ENCODE measurements around the gene LRRC59. TPM values are rescaled to one million over a fixed set of nuclear protein-coding genes. Genes with fewer than 3 reads are reported as not detected.

The LRRC59 gene
- total RNA-seq, 1 experiment from 2014 or later = 106 TPM

- Histone ChIP-seq H3K4me2 (ENCODE audit: insufficient read depth, insufficient read length, low read length) (no peak overlapping the region), H2BK15ac (ENCODE audit: low read depth, low read length) (no peak overlapping the region), H3K27me3 (ENCODE audit: insufficient read depth, low read length) (no peaks in the 10 kb centered on the region), H2BK120ac (ENCODE audit: low read depth, low read length, poor library complexity, severe bottlenecking) (no peak overlapping the region), H3K18ac (ENCODE audit: insufficient read length, low read depth, low read length) (no peak overlapping the region), H3K27ac (ENCODE audit: insufficient read length, low read depth, low read length) (no peak overlapping the region), H2AK5ac (ENCODE audit: insufficient read length, low read length) (no peak overlapping the region), H3K9me3 (ENCODE audit: control insufficient read depth, low read depth, low read length) (no peaks in the 10 kb centered on the region), H3K4me1 (ENCODE audit: insufficient read depth, low read length) (no peaks in the 10 kb centered on the region; the same call in 1 of the 2 replicates), H2BK5ac (ENCODE audit: insufficient read length, low read length) (no peak overlapping the region), H3K56ac (ENCODE audit: insufficient read length, low read depth, low read length) (no peak overlapping the region), H3K23me2 (ENCODE audit: insufficient read length, low read depth, low read length, poor library complexity, severe bottlenecking) (no peaks in the 10 kb centered on the region), H2BK20ac (ENCODE audit: low read depth, low read length, poor library complexity, severe bottlenecking) (no peak overlapping the region), H4K5ac (ENCODE audit: insufficient read length, low read depth, low read length) (no peak overlapping the region), H2AFZ (ENCODE audit: low read length) (no peak overlapping the region), H3K79me1 (ENCODE audit: insufficient read depth, low read depth, low read length, poor library complexity, severe bottlenecking) (no peaks in the 10 kb centered on the region), H4K91ac (ENCODE audit: insufficient read length, low read depth, low read length) (no peak overlapping the region), H3T11ph (ENCODE audit: low read length) (no peak overlapping the region), H3K23ac (ENCODE audit: insufficient read length, low read depth, low read length) (no peak overlapping the region), H3K4ac (ENCODE audit: low read depth, low read length) (no peak overlapping the region), H4K8ac (replicated peaks; ENCODE audit: insufficient read length, low read depth, low read length) (no peak overlapping the region), H2BK12ac (ENCODE audit: insufficient read length, low read depth, low read length) (no peak overlapping the region), H3K9ac (ENCODE audit: extremely low read depth, insufficient read length, low read length) (no peak overlapping the region), H3K79me2 (ENCODE audit: insufficient read depth, low read length) (no peaks in the 10 kb centered on the region), H3K14ac (ENCODE audit: insufficient read depth, low read length) (no peak overlapping the region), H4K20me1 (ENCODE audit: control insufficient read depth, insufficient read depth, insufficient read length) (no peaks in the 10 kb centered on the region)
- WGBS (ENCODE audit: extremely low coverage, insufficient read length, low lambda C conversion rate) = no CpG with 5 or more reads among the region's 21 CpGs
- peak overlapping the region in 2 of 3 experiments; percentile 44 to 94; a peak in 1 of 7 replicates for H3K27ac Mint-ChIP-seq
- no peaks in the 10 kb centered on the region; a peak in 1 of 5 replicates for H3K9me3 Mint-ChIP-seq
- H3K4me1 Mint-ChIP-seq = peaks cover 7 to 9% of the 10 kb centered on the region in 2 experiments
- H3K36me3 Mint-ChIP-seq (ENCODE audit: insufficient read depth in 1 of 3, low read depth in 3 of 3) = peaks cover 16 to 50% (median 48%) of the 10 kb centered on the region in 3 experiments; a peak in 6 of 7 replicates
- peak; percentile 21; the same call in 2 of the 3 replicates for TF ChIP-seq CTCF (conservative IDR thresholded peaks at IDR 0.05)
- peak overlapping the region in 1 of 2 experiments; percentile 50; a peak in 1 of 5 replicates for H3K4me3 Mint-ChIP-seq
- no peaks in the 10 kb centered on the region; the same call in 1 of the 2 replicates for H3K27me3 Mint-ChIP-seq (ENCODE audit: low read depth)
- DNase-seq = no peak
Measured at GRCh38 chr17:50352693-50353599, 44.4 kb downstream of the LRRC59 start.
